Left ventricle myocardium inferior (tissue), 1 donor: ENCODE results near the gene SARM1. TPM values are rescaled to one million over a fixed set of nuclear protein-coding genes. Genes with fewer than 3 reads are reported as not detected.

ENCODE experiments used
- microRNA-seq: library from miRNA; unstranded; fragments of <30 nt; microRNA quantifications from one replicate; pipeline ENCODE4 v1.2.0, GENCODE V29; 2020
- total RNA-seq: library from RNA; stranded (reverse); fragmentation: NEBNext Ultra II Directional; extraction: Animal tissue kit (Norgen Biotek cat#: 25700); gene quantifications from one replicate; pipeline ENCODE4 v1.2.1, GENCODE V29; 2021
- donor health status: DM: no; HTN: yes; CAD: no; lungs with severe emphysema.

SARM1 gene
- total RNA-seq, 1 donor from 2014 or later: 5.1 TPM

Small RNA genes lying within 50 kb of the gene (microRNA-seq; reads per million reads assigned to microRNA genes)
- gene MIR4723: not detected

Other genes starting within 250 kb of the SARM1 start
- 2.1 TPM for gene TMEM97, start 52.5 kb upstream of the SARM1 start, total RNA-seq
- gene IFT20, start 36.2 kb upstream of the SARM1 start, total RNA-seq: 14.3 TPM
- gene TNFAIP1, start 35.9 kb upstream of the SARM1 start, total RNA-seq: 35.1 TPM
- gene POLDIP2, start 14.2 kb upstream of the SARM1 start, total RNA-seq: 154 TPM
- not detected for gene SEBOX, start 6.5 kb upstream of the SARM1 start, total RNA-seq
- gene VTN, start 1.4 kb upstream of the SARM1 start, total RNA-seq: 40.4 TPM
- gene SLC46A1, start 34.5 kb downstream of the SARM1 start, total RNA-seq: 6.0 TPM
- not detected for gene SLC13A2, start 102.0 kb downstream of the SARM1 start, total RNA-seq
- not detected for gene FOXN1, start 134.7 kb downstream of the SARM1 start, total RNA-seq
- 22.5 TPM for gene UNC119, start 180.9 kb downstream of the SARM1 start, total RNA-seq
- gene PIGS, start 199.8 kb downstream of the SARM1 start, total RNA-seq: 38.2 TPM
- gene ALDOC, start 205.2 kb downstream of the SARM1 start, total RNA-seq: 329 TPM
- 1.0 TPM for gene SPAG5, start 227.3 kb downstream of the SARM1 start, total RNA-seq
- gene RSKR, start 242.5 kb downstream of the SARM1 start, total RNA-seq: 6.7 TPM